GM19238 (cell line): ENCODE measurements around the gene SAMD1.

Experiments used
- DNase-seq: peaks from one replicate; pipeline ENCODE4 v3.0.0; 2011; ENCODE audit warnings: low spot score; ENCODE audit not compliant: insufficient read length

SAMD1 gene

GRCh38 chr19:14113762-14114414, 23.3 kb upstream of the SAMD1 start:
- no peak for DNase-seq

- no peak for DNase-seq
These were observed 22.3 kb upstream of the SAMD1 start for GRCh38 chr19:14112809-14113385.

DNA sequence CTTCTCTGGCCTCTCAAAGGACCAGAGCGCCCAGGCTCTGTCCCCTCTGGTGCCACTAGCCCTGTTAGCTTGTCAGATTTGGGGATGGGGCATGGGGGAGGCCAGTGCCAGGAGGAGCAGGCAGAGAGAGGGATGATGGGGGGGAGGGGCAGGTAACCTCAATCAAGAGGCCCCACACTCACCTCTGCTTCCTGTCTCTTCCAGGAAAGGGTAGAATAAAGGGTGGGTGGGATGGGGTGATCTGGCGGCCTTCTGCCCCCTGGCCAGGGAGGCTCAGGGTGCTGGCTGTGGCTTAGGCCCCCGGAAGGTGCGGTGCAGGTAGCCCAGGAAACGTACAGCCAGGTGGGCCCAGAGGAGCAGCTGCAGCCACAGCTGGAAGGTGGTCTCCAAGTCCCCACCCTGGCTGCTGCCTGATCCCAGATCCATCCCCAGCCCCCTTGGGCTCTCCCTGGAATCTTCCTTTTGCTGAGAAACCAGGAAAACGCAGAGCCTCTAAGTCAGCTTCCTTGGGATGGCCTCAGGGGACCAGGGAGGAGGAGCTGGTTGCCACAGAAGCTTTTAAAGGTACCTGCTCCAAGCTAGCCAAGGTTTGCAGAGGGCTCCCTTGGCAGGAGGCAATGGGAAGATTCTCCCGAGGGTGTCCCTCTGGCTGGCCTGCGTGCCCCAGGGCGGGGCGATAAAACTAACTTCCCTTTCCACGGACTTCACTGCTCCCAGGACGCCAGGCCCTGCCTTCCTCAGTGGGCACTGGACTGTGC, 21.7 kb upstream of the SAMD1 start:
- DNase-seq = no peak

DNA sequence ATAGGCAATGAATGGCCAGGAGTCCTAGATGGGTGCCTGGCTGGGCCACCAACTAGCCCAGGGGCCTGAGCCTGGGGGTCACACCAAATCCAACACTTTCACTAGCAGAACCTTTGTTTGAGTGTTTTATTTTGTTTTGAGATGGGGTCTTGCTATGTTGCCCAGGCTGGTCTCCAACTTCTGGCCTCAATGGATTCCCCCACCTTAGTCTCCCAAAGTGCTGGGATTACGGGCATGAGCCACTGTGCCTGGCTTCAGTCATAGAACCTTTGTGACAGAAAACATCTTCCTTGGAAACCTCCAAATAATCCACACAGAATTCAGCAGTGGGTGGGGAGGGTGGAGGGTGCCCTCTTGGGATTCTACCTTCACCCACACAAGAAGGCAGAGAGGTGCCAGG, 20.9 kb upstream of the SAMD1 start:
- DNase-seq = no peak

GRCh38 chr19:14110650-14111049, 20.1 kb upstream of the SAMD1 start:
- DNase-seq = no peak

DNA sequence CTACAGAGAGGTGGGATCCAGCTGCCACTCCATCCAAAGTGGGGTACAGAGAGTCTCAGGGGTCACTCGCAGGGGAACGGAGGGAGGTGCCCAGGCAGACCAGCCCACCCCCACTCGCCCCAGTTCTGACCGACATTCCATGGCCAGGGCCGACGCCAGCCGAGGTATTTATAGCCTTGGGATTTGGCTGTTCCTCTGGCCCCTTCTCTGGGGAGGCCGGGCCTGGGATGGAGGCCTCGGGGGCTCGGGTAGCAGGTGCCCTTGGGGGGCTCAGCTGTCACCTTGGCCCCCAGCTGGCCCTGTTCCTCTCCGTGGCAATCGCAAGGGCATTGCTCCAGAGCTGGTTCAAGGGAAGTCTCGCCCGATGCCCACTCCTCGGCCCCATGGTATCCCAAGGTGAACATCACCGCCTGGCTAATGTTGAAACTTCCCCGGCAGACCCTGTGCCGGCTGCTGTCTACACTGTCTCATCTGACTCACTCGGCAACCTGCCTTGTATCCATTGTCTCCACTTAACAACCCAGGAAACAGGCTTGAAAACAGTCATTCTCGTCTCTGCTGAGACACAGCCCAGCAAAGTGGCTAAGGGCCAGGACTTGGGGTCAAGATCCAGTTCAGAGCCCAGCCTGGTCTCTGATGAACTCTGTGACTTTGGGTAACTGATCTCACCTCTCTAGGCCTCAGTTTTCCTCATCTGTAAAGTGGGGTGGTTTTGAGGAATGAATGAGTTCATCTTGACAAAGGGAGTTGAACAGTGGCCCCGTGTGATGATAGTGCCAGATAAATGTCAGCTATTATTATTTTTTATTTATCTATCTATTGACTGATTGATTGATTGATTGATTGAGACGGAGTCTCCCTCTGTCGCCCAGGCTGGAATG, 17.3 kb upstream of the SAMD1 start:
- no peak for DNase-seq

DNA sequence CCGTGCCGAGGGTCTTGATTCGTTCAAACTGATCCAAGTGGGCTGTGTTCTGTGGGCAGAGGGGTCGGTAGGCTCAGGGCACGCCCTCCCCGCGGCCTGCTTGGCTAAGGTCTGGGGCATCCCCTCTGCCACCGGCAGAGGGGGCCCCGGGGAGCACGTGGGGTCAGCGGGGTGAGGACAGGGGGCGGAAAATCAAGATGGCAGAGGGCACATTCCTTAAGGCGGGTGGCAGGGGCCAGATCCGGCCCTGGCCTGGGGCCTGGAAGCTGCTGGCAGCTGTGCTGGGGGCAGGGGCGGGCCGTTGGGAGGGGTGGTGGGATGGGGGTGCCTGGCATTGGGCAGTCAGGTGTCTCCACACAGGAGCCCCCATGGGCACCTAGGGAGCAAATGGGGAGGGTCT, 16.3 kb upstream of the SAMD1 start:
- DNase-seq = no peak

DNA sequence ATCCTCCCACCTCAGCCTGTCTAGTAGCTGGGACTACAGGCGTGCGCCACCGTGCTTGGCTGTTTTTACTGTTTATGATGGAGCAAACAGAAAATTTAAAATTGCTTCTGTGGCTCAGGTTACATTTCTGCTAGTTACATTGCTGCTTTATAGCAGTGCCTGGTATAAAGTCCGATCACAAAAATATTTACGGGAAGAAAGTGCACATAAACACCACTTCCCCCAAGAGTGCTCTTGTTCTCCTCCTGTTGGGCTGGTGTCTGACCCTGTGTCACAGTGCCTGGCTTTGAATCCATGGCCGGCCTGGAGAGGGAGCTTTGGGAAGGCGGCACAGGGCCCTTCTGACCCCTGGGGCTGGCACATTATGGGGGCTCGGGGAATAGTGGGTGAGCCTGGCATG, 15.1 kb upstream of the SAMD1 start:
- DNase-seq = no peak

DNA sequence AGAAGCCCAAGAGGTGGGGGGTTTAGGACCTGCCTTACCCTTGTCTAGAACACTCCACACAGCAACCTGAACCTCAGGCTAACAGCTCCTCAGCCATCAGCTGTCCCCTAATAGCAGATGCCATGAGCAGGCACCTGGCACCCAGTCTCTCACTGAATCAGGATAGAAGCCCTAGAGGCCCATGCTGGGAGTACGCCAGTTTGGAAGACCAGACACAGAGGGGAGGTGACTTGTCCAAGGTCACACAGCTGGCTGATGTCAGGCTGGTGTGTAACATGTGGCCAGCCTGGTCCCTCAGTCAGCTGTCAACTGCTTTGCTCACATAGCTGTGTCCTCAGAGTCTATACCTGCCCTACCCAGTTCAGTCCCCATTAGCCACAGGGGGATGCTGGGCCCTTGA, 12.8 kb upstream of the SAMD1 start:
- no peak for DNase-seq

GRCh38 chr19:14102756-14103155, 12.2 kb upstream of the SAMD1 start:
- DNase-seq = no peak

DNA sequence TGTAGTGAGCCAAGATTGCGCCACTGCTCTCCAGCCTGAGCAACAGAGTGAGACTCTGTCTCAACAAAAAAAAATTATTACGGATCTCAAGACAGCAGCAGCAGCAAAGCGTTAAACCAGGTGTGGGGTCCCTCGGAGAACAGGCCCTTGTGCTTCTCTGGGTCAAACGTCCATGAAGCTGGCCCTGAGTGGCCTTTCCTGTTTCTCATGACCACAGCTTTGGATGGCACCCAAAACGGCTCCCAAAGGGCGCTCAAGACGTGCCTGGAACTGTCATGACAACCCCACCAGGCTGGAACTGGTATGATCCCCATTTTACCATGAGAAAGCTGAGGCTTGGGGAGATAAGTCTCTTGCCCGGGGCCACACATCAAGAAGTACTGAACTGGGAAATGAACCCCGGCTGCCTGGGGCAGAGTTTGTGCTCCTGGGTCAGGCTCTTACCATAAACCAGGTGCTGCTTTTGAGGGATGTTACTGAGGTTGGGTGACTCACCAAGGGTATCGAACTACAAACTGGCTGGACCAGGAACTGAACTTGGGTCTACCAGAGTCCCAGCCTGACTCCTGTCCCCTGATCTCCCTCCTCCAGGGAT, 11.6 kb upstream of the SAMD1 start:
- DNase-seq = no peak

- no peak for DNase-seq
These were observed 10.5 kb upstream of the SAMD1 start for GRCh38 chr19:14101003-14101545.

DNA sequence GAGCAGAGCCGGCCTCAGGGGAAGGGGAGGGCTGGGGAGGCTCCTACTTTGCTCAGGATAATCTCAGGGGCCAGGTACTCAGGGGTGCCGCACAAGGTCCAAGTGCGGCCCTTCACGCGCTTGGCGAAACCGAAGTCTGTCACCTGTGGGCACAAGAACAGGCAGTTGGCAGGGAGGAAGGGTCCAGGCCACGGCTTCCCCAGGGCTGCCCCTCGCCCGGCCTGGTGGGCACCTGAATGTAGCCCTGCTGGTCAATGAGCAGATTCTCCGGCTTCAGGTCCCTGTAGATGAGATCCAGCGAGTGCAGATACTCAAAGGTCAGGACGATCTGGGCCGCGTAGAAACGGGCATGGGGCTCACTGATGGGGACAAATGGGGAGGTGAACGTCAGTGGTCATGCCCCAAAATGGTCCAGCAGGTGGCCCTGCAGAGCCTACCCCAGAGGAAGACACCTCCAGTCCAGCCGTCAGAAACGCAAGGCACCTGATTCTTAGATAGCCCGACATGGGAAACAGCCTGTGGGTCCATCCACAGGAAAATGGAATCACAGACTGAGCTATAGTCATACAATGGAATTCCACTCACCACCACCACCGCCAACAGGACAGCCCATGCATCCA, 7.1 kb upstream of the SAMD1 start:
- DNase-seq = no peak

- no peak for DNase-seq
These were observed 5.9 kb upstream of the SAMD1 start for GRCh38 chr19:14096272-14096992.

GRCh38 chr19:14094854-14095253, 4.3 kb upstream of the SAMD1 start:
- no peak for DNase-seq

GRCh38 chr19:14093117-14093823, 2.7 kb upstream of the SAMD1 start:
- DNase-seq = no peak

GRCh38 chr19:14091813-14092462, 1.4 kb upstream of the SAMD1 start:
- DNase-seq = peak; percentile 69

DNA sequence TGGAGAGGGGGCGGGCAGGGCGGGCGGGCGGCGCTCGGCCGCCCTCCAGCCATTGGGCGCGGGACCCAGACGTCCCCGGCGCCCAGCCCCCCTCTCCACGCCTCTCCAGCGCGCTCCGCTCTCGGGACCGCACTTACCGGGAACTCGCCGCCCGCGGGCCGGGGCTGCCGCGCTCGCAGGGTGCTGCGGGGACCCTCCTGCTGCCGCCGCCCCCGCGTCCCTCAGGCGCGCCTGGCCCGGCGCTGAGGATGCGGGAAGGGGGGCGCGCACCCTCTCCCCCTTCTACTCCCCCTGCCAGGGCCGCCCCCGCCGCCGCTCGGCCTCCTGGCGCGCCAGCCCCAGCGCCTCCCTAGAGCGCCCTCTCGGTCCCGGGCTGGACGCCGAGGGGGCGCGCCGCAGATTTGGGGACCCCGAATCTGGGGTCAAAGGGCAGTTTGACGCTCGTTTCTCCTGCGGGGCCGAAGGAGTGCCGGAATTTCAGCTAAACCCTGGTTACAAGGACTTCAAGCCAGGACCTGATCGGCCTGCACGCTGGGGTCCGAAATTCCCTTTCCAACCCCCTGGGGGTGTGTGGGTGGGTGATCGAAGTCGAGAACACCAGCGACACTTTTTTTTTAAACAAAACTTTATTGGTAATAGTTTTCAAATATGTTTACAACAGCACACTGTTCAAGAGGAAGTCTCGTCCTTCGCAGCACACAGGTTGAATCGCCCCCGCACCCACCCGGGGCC, 696 bp upstream of the SAMD1 start:
- peak; percentile 84 for DNase-seq
